ENCODE results near the gene SBNO2. TPM values are rescaled to one million over a fixed set of nuclear protein-coding genes. Genes with fewer than 3 reads are reported as not detected.

The SBNO2 gene
- total RNA-seq, 3 donors from 2014 or later = 15.4 to 63.3 (median 43.9) TPM

- H3K36me3 ChIP-seq = peaks cover 4% of the 10 kb centered on the region
- H3K4me1 ChIP-seq = no peaks in the 10 kb centered on the region
- TF ChIP-seq, protein P1, sequence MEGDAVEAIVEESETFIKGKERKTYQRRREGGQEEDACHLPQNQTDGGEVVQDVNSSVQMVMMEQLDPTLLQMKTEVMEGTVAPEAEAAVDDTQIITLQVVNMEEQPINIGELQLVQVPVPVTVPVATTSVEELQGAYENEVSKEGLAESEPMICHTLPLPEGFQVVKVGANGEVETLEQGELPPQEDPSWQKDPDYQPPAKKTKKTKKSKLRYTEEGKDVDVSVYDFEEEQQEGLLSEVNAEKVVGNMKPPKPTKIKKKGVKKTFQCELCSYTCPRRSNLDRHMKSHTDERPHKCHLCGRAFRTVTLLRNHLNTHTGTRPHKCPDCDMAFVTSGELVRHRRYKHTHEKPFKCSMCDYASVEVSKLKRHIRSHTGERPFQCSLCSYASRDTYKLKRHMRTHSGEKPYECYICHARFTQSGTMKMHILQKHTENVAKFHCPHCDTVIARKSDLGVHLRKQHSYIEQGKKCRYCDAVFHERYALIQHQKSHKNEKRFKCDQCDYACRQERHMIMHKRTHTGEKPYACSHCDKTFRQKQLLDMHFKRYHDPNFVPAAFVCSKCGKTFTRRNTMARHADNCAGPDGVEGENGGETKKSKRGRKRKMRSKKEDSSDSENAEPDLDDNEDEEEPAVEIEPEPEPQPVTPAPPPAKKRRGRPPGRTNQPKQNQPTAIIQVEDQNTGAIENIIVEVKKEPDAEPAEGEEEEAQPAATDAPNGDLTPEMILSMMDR (IDR thresholded peaks at IDR 0.05) = no peak
- no peak for TF ChIP-seq POLR2AphosphoS5 (IDR thresholded peaks at IDR 0.05)
- TF ChIP-seq POLR2A (IDR thresholded peaks at IDR 0.05) = no peak
- no peaks in the 10 kb centered on the region for H3K27me3 ChIP-seq
- H3K27ac ChIP-seq = no peak overlapping the region
- intact Hi-C loops (cut with DNase I; ENCODE audit: low total_unique reads) = no loop called here
- no peaks in the 10 kb centered on the region for H3K9me3 ChIP-seq
- no peak for DNase-seq (ENCODE audit: low spot score in 2 of 2)
- no peak overlapping the region for H3K4me3 ChIP-seq
Observed at GRCh38 chr19:1119475-1120217, 54.4 kb downstream of the SBNO2 start.

DNA sequence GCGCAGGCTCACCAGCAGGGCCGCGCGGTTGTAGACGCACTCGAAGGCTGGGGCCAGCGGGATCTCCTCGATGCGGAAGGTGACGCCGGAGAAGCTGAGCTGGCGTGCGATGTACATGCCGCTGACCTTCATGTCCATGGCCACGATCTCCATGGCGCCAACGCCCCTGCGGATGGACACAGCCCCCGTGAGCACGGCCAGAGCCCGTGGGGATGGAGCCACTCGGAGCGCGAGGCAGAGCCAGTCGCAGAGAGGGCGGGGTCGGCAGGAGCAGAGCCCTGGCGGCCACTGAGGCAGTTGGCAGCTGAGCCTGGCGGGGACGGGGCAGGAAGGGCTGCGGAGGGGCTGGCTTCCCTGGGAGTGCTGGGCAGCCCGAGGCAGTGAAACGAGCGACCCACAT lies 55.1 kb downstream of the SBNO2 start:
- H3K9me3 ChIP-seq = no peaks in the 10 kb centered on the region
- H3K27ac ChIP-seq = no peak overlapping the region
- TF ChIP-seq, protein P1 (IDR thresholded peaks at IDR 0.05) = no peak
- TF ChIP-seq POLR2A (IDR thresholded peaks at IDR 0.05) = no peak
- peak in 1 of 3 donors; percentile 24 for TF ChIP-seq POLR2AphosphoS5 (IDR thresholded peaks at IDR 0.05)
- H3K27me3 ChIP-seq = no peaks in the 10 kb centered on the region
- peaks cover under 1 to 1% of the 10 kb centered on the region in 2 donors for H3K4me1 ChIP-seq
- H3K4me3 ChIP-seq = no peak overlapping the region
- intact Hi-C loops (cut with DNase I; ENCODE audit: low total_unique reads) = no loop called here
- DNase-seq (ENCODE audit: low spot score in 2 of 2) = no peak
- H3K36me3 ChIP-seq = peaks cover 3% of the 10 kb centered on the region

DNA sequence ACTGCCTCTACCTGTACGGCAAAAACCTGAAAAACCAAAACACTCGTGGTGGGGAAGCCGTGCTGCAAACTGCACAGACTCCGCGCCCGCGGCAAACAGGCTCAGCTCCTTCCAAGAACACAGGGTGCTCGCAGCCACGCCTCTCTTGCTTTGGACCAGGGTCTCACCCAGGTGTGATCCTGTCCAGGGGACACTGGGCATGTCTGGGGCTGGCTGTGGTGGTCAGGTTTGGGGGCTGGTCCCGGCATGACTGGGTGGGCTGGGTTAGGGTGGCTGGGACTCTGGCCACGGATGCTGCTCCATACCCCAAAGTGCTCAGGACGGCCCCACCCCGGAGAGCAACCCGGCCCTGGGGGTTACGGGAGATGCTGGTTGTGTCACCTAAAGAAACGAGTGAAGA lies 56.4 kb downstream of the SBNO2 start:
- H3K4me1 ChIP-seq = peaks cover 11 to 13% of the 10 kb centered on the region in 2 donors
- H3K36me3 ChIP-seq = no peaks in the 10 kb centered on the region
- no peaks in the 10 kb centered on the region for H3K9me3 ChIP-seq
- no peak for DNase-seq (ENCODE audit: low spot score in 2 of 2)
- TF ChIP-seq POLR2A (IDR thresholded peaks at IDR 0.05) (no peak), POLR2AphosphoS5 (IDR thresholded peaks at IDR 0.05) (no peak)
- TF ChIP-seq, protein P1 (IDR thresholded peaks at IDR 0.05) = no peak
- H3K4me3 ChIP-seq = no peak overlapping the region
- intact Hi-C loops (cut with DNase I; ENCODE audit: low total_unique reads) = no loop called here
- H3K27ac ChIP-seq = peak overlapping the region in 1 of 2 donors; percentile 4
- no peaks in the 10 kb centered on the region for H3K27me3 ChIP-seq

DNA sequence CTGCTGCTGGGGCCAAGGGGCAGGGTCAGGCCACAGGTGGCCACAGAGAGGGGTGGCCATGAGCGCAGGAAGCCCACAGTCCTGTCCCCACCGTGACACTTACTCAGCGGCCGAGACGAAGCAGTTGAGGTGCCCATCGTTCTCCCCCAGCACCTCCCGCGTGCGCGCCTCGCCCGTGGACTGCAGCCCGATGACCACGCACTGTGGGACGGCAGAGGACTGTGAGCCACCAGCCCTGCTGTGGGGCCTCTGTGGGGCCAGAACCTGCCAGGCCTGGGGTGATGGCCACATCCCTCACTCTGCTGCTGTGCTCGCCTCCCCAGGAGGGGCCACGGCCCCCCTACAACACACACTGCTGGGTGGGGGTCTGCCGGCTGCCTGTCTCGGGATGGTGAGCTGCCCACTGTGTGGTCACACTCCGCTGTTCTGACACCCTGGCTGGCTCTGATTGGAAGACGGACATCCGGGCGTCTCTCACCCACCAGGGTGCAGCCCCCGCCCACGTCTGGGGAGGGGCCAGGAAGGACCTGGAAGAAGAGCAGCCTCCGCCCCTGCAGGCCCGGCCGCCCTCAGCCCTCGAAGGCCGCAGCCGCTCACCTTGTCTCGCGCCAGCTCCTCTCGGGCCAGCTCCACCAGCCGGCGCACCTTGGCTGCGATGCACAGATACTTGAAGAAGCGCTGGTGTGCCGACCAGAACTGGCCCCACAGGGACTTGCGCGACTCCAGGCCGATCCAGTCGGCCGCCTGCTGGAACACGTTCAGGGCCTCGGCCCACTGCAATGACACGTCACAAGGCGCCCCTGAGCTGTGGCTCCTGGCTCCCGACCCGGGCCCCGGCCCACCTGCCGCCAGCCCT lies 57.1 kb downstream of the SBNO2 start:
- no peak for DNase-seq (ENCODE audit: low spot score in 2 of 2)
- Histone ChIP-seq H3K9me3 (no peaks in the 10 kb centered on the region), H3K4me3 (no peak overlapping the region), H3K4me1 (peaks cover 14 to 17% of the 10 kb centered on the region in 2 donors), H3K27me3 (no peaks in the 10 kb centered on the region), H3K27ac (peak overlapping the region in 1 of 2 donors; percentile 8), H3K36me3 (no peaks in the 10 kb centered on the region)
- intact Hi-C loops (cut with DNase I; ENCODE audit: low total_unique reads) = no loop called here
- TF ChIP-seq POLR2A (IDR thresholded peaks at IDR 0.05) = no peak
- TF ChIP-seq, protein P1 (IDR thresholded peaks at IDR 0.05) = no peak

Measured in breast epithelium (tissue), 4 donors.